Colon (tissue), 2 donors: ENCODE measurements around the gene RACK1.

Experiments used
- FAIRE-seq: peaks from 2 replicates; lab custom pipeline; 2012; peaks lifted over from hg19 to GRCh38; lab: Jason Lieb, UNC
- donor health status: control.
- donor health status: control.

RACK1 gene

DNA sequence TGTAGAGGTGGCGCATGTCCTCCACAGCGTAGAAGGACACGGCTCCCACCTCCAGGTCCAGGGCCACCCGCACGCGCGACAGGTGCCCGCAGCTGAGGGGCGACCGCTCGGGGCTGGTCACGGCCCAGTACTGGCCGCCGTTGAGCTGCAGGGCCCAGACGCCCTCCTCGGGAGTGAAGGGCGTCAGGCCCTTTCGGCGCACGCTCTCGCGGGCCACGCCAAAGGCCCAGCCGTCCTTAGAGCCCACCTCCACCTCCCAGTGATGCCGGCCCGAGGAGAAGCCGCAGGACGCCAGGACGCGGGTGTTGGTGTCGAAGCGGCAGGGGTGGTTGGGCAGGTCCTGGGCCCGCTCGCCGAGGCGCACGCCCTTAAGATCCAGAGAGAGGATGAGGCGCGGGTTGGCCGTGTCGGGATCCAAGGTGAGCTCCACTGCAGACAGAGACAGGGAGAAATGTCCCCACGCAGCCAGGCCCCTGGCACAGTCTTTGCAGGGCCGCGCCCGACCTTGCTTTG lies 48.4 kb downstream of the RACK1 start:
- FAIRE-seq = no peak

DNA sequence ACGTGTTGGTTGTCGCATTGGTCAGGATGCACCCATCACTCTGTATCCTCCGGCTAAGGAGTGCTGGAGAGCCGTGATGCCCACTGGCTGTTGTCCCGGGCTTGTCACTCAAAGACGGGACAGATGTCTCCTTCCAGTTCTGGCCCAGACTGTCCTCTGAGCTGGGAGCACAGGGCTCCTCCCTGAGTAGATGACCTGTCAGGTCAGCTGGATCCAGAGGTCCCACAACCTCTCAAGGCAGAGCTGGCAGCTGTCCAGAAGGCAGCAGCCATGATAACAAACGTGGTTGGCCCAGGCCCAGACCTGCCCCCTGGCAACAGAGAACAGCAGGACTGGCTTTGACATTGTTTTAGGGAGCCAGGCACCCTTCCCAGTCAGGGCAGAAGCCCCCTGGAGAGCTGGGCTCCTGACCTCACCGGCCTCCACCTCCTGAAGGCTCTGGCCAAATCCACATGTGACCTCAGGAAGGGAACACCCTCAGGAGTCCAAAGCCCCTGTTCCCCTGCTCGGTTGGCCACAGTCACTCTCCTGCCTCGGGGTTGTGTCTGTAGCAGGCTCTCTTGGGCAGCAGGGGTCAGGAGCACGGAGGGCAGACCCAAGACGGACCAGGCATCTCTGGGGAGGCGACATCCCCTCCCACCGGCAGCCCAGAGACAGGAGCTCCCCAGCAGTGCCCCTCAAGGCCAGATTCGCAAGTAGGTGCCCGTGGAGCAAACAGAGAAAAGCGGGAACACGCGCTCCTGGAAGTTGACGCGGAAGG lies 49.0 kb downstream of the RACK1 start:
- FAIRE-seq = no peak

DNA sequence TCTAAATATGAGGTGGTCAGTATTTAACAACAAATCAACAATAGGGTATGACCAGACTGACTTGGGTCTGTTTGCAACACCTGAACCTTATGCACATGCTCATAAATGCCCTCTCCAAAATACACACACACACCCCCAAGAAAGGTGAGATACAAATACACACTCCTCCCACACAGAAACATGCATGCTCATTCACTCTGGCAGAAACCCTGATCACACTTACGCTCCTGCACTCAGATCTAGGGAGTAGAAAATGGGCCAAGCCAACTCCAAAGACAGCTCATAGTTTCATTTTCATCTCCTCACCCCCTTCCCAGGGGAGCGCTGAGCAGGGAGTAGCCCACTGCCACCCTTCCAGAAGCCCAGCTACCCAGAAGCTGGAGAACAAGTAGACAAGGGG lies 50.0 kb downstream of the RACK1 start:
- FAIRE-seq = no peak

DNA sequence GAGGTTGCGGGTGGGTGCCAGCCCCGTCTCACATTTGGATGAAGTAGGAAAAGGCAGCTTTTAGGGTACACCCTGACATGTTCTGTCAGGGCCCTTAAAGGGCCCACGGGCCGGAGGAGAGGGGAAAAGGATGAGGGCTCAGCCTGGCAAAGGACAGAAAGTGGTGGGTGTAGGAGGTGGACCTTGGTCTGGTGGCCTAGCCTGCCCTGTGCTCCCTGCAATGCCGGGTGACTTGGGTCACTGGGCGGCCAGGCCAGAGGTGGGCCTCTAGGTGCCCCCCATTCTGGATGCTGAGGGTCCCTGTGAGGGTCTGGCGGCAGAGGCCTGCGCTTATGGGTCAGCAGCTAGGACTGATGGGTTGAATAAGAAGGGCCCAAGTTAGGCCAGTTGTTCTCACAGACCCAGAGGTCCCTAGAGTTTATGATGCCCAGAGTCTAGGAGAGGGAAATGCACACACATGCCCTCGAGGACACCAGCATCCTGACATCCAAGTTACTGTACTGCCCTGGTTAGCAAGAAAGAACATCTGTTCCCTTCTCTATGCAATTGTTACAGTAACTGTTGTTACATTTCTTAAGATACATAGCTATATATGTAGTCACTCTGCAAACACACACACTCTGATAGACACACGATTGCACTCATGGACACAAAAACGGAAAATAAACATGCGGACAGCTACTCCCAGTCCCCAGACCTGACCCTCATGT lies 51.2 kb downstream of the RACK1 start:
- no peak for FAIRE-seq

DNA sequence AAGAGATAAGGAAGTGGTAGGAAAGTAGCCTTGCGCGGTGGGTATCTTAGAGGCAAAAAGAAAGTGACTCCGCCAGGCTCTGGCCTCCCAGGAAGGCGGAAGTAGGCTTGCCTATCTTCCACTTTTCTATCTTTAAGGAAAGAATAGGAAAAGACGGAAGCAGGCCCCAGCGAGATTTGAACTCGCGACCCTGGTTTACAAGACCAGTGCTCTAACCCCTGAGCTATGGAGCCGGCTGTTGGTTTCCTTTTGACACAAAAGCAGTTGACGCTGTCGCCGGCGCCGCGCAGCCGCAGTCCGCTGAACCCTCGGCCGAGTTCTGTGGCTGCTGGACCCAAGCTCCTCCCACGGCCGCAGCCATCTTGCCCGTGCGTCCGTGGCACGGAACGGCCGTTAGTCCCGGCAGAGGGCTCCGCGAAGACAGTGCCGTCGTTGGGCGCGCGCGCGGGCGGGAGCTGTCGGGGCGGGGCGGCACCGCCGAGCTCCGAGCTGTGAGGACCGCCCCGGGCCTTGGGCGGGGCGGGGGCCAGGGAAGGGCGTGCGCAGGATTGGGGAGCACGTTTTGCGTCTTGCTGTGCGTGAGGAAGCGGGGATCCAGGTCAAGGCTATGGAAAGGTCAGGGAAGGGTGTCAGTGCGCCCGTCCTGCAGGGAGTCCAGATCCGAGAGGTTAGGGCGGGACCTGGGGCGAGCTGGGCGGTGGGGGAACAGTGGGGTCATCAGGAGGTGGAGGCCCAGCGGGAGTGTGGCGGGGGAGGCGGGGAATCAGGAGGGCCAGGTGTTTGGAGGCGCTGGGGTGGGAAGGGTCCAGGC lies 52.0 kb downstream of the RACK1 start:
- FAIRE-seq = no peak

- FAIRE-seq = no peak
These were observed 52.8 kb downstream of the RACK1 start for GRCh38 chr5:181190711-181191525.

DNA sequence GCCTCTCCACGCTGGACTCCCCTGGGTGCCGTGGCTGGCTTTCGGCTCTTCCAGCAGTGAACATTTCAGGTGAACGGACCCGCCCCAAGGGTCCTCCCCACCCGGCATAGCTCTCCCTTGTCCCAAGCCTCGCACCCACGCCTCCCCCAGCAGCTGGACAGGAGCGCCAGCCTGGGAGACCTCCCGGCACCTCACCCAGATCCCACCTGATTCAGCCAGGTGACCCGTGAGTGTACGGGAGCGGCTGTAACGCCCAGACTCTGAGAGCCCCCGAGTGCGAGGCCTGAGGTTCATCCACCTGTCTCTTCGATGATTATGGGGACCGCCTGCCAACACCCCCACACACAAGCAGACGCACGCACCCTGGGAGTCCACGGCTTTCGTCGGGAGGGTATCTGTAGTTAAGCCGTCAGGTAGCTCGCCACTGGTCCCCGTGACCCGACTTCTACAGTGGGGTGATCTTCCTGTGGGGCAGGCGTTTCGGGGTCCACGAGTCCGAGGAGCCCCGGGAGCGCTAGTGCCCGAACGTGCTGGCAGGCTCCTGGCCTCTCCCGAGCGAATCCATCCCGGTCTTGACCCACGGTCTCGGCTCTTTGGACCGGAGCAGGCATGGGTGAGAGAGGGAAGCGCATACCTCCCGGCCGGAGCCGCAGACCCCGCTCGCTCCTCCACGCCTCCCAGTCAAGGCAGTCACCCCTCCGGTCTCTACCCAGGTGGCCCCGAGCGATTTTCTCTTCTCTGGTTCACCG lies 53.6 kb downstream of the RACK1 start:
- FAIRE-seq = no peak

- FAIRE-seq = no peak
These were observed 54.2 kb downstream of the RACK1 start for GRCh38 chr5:181189363-181189961.

GRCh38 chr5:181188700-181189362 lies 54.9 kb downstream of the RACK1 start:
- no peak for FAIRE-seq

DNA sequence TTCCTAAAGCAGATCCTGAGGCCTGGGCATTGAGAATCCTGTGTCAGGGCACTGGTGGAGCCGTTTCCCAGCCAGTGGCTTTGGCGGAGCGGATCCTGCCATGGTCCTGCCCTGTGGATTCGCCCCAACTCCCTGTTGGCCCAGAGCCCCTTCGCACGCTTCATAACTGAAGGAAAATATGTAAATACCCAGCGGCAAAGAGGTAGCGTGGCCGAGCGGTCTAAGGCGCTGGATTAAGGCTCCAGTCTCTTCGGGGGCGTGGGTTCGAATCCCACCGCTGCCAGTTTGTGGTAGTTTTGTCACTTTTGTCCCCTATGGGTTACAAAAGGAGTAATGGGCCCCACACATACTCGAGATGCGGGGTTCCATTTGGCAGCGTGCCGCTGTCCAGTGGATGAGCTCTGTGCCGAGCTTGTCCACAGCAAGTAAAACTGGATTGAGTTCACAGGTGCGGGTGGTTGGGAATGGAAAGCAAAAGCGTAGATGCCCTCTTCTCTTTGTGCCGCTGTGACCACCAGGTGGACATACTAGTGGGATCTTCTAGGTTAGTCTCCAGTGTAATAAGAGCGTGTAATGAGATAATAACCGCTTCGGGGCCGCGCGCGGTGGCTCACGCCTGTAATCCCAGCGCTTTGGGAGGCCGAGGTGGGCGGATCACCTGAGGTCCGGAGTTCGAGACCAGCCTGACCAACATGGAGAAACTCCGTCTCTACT lies 56.0 kb downstream of the RACK1 start:
- FAIRE-seq = no peak

DNA sequence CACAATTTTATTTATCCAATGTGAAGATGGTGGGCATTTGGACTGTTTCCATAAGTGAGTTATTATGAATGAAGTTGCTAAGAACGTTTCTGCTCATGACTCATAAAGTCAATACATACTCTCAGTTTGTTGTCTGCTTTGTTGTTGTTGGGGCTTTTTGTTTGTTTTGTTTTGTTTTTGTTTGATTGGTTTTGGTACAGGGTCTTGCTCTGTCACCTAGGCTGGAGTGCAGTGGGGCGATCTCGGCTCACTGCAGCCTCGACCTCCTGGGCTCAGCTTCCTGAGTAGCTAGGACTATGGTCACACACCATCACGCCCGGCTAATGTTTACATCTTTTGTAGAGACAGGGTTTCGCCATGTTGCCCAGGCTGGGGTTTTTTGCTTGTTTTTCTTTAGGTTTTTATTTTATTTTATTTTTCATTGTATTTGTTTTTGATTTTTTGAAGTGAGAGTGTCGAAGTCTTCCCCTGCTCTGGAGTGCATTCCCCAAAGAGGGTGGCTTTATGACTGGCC lies 56.7 kb downstream of the RACK1 start:
- no peak for FAIRE-seq
